Fibroblast of skin of scalp (primary cell): ENCODE results near the gene TOB2.
"Not testable (repeated sequence)": the region's sequence is repeated elsewhere in the genome, so short reads cannot be mapped to it uniquely, and the experiment has no call there.

Source experiments
- DNase-seq: peaks from one replicate; pipeline ENCODE4 v3.0.0-alpha.2; 2013

Gene TOB2

DNA sequence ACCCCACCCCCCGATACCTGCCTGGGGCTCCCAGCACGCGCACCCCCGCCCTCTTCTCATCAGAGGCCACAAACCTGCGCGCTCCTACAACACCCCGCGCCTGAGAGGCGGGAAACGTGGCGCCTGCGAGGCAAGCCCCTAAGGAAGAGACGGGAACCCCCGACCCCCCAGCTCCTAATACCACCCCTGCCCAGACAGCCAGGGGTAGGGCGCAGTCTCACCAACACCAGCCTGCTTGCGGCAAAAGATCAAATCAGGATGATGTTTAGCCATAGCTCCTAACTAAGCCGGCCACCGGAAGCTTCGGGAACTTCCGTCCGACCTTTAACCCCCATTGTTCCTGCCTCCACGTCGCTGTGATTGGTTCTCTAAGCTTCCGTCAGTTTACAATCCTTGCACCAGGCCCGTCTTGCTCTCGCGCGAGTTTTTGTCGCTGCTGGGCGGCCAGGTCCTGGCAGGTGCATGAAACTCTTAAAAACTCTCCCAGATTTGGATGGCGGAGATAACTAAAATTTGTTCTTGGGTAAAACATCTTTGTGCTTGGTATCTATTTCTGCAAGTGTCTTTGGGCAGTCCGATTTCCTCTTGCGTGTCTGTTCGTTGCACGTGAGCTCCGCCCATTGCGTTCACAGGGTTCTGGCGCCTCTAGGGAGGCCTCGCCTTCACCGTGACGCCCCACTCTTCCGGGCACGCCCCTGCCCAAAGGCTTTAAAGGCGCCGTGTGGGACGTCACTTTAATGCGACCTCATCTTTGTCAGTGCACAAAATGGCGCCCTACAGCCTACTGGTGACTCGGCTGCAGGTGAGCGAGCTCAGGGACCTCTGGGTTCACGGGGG, 22.0 kb upstream of the TOB2 start, which contains the start of the genes ACO2 and PHF5A:
Gene ACO2, plus strand, starts transcription at position 737 of the 837 bp plus-strand sequence. Its CDS starts 30 bp downstream, at position 767.
Gene PHF5A, minus strand, starts transcription at position 312 of the 837 bp plus-strand sequence. Its CDS starts 39 bp downstream, at position 273.
- peak; percentile 98 for DNase-seq

DNA sequence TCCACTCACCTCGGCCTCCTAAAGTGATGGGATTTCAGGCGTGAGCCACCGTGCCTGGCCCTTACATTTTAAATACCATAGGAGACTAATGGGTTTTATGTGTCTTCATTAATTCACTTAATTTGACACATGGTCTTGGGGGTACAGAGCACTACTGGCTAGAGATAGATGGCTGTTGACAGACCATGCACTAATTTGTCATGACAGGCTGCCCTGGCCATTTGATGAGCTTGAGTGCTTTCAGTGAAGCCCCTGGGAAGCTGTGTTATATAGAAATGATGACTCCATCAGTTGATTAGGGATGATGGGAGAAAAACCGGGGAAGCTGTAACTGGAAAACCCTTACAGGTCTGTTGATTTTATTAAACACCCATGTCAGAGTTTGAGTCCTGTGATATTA, 15.3 kb upstream of the TOB2 start:
- DNase-seq: no peak

GRCh38 chr22:41460071-41460470, 13.5 kb upstream of the TOB2 start:
- DNase-seq: not testable (repeated sequence)

- DNase-seq: no peak
Observed at GRCh38 chr22:41459431-41459830, 12.8 kb upstream of the TOB2 start.

DNA sequence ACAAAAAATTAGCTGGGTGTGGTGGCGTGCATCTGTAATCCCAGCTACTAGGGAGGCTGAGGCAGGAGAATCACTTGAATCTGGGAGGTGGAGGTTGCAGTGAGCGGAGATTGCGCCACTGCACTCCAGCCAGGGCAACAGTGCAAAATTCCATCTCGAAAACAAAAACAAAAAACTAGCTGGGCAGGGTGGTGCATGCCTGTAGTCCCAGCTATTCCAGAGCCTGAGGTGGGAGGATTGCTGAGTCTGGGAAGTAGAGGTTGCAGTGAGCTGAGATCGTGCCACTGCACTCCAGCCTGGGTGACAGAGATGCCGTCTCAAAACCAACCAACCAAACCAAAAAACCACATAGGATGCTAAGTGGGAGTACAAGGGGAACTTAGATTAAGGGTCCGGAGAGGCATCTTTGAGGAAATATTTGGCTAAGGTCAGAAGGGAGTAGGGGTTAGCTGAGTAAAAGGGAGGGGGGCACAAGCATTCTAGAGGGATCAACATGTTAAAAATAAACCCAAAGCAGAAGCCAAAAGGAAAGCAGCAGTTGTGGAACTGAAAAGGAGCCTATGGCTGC, 11.6 kb upstream of the TOB2 start:
- no peak for DNase-seq

GRCh38 chr22:41448189-41448808, 1.7 kb upstream of the TOB2 start:
- DNase-seq: peak; percentile 100

DNA sequence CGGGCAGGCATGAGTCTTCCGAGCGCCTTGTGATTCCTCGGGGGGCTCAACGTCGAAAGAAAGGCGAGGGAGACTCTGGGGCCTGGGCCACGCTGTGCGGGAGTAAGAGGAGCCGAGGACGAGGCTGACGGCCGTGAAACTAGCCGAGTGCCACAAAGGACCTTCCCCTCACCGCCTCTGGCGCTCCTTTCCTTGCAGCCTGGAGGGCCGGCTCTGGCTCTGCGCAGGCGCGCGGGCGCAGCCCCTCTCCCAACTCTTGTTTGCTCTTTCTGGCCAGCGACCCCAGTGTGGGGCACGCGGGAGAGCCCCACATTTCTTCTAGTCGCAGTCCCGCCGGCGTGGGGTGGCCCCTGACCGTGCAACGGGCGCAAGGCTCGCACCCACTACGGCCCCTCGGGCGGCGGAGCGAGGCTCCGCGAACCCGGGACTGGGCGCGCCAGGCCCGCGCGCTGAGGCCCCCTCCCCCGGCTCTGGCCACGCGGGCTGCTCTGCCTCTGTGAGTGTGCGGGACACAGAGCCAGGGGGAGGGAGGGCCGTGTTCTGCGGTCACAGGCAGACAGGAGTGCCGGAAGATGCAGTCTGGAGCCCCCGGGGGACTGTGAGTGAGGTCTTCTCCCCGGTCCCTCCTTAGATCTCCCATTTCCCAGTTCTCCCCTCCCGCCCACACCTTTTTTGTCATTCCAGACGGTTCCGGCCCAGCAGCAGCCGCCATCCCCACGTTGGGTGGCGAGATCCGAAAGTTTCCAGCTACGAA, 1.0 kb upstream of the TOB2 start:
- DNase-seq: peak; percentile 67

DNA sequence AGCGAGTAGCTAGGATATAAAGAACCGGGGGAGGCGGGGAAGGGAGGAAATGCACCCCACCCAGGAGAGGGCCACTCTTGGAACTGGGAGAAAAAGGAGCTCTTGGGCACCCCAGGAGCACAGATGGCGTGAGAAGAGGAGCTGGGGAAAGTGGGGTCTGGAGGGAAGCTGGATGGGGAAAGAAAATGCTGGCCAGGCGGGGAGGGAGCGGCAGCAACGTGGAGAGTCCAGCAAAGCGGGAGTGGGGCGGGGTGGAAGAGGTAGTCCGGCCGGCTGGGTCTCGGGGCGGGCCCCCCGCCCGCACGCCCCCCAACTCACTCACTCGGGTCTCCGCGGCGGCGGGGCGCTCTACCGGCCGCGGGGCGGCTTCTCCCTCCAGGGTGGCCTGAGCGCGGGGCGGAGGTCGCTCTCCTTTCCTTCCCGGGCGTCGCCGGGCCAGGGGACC, 522 bp downstream of the TOB2 start:
- no peak for DNase-seq

DNA sequence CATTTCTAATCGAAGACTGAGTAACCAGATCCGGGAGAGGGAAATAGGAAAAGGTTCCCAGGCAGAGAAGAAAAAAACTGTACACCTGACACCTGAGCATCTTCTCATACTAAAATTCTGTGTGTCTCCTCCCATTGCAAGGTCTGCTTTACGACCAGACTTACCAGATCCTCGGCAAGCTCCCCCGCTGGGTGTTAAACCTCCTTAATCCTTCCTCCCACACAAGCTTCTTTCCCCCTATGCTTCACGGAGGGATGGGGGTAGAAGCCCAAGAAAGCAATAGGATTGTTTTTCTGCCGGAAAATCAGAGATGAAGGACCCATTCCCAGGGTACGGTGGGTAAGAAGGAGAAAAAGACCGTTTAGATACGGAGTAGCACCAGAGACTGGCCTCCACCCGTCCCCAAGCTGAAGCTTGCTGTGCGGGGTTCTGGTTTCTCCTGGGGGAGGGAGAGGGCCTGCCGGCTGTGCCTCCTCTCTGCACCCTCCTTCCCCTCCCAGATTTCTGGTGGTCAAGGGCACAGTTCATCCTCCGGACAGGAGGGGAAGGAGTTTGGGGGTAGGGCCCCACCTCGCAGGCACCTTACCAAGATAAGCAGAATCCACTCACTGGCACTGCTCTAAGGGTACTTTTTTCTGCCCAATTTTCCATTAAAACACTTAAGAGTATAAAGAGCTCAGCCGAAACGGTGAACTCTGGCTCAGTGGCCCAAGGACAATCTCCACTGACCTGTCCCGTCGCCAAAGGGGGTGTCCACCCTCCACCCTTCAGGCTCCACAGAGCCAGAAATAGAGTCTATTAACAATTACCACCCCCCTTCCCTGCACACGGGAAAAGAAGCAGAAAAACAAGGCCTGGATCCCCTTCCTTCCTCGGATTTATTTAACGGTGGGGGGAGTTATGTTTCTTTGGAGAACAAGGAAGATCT, 1.2 kb downstream of the TOB2 start:
- peak; percentile 36 for DNase-seq

DNA sequence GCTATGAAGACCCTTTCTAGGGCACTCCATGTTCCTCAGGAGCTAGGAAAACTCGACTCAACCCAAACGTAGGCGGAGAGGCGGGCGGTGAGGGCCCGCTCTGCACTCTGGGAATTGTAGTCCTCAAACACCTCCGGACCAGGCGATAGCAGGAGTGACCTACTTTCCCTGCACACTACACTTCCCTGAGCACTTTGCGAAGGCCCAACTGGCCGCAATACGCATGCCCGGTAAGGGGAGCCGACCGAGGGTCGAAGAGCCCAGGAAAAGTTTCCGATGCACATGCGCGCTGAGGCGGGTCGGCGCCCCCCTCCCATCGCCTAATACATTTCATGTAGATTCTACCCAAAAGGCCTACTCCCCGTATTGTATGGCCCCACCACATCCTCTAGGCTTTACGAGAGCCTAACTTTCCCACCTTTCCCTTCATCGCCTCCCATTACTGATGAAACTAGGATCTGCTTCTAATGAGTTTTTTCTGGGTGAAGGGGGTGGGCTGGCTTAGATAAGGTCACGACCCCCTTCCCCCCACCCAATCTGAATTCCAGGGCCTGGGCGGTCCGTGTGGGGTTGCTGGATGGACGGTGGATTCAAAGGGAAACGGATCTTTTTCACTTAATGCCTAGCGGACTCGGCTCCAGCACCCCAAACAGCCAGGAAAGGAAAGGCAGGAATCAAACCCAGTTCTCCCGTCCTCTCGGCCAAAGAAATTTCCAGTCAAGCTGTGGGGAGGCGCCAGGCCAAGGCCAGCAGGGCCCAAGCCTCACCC, 2.1 kb downstream of the TOB2 start:
- peak; percentile 98 for DNase-seq

DNA sequence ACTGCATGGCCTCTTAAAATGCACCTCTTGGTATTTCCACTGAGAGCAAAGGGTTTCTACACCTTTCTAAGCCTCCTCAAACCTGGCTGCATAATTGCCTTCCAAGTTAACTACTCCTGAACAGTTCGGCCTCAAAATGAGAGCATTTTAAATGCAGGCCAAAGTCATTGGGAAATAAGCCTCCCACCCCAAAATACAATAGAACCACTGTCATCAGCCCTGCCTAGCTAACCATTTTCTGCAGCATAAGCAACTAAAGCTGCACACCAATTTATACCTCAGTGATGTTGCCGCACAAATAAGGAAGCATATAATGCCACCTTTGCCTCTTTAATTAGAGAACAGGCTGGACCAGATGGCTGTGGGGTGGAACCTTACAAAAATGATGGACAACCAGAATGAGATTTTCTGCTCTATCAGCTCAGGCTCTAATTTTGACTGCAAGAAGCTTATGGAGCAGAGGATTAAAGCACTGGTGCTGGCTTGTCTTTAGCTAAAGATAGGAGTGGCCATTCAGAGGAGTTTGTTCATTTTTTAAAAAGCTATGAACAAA, 4.3 kb downstream of the TOB2 start:
- no peak for DNase-seq

DNA sequence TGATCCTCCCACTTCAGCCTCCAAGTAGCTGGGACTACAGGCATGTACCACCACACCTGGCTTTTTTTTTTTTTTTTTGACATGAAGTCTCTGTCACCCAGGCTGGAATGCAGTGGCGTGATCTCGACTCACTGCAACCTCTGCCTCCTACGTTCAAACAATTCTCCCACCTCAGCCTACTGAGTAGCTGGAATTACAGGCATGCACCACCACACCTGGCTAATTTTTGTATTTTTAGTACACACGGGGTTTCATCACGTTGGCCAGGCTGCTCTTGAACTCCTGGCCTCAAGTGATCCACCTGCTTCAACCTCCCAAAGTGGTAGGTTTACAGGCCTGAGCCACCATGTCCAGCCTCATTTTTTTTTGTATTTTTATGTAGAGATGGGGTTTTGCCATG, 6.1 kb downstream of the TOB2 start:
- not testable (repeated sequence) for DNase-seq

DNA sequence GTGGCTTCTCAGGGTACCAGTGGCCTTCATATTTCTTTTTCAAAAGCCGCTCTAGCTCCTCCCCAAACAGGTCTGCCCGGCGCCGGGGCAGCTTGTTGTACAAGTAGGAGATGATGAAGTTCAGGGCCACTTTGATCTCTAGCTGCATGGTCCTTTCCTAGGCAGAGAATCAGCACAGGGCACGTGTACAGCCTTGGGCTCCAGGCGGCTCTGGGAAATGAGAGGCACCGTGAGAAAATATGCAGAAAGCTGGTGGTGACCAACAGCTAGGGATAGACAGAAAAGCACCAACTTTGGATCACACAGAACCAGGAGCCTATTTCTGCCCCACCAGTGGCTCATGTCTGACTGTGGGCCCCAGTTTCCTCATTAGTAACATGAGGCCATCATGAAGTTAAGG, 9.4 kb downstream of the TOB2 start:
- DNase-seq: no peak

DNA sequence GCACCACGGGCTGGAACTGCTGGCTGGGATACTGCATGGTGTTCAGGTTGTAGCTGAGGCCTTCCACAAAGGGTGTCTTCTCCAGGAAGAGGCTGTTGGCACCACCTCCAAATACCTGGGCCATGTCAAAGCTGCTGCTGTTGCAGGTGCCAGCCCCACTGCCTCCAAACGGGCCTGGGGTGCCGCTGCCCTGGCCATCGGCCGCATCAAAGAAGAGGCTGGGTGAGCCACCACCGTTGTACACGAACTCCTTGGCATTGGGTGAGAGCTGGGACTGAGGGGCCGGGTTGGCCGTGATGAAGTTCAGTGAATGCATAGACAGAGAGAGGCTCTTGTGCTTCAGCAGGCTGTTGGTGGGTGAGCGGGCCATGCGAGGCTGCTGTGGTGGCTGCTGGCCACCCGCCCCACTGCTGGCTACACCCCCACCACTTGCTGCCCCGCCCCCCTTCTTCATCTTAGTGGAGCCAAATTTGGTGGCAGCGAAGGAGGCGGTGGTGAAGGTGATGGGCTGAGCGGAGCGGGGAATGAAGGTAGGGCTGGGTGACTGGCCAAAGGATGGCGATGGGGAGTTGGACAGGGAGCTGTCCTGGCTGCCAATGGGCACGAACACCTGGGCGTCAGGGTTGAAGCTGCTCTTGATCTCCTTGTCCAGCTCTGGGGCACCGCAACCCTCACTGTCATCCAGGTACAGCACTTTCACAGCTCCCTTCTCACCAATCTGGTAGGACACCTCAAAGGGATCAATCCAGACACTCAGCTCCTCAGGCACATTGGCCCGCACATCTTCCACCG, 10.1 kb downstream of the TOB2 start:
- no peak for DNase-seq

- no peak for DNase-seq
Observed at GRCh38 chr22:41435560-41435959, 11.0 kb downstream of the TOB2 start.

DNA sequence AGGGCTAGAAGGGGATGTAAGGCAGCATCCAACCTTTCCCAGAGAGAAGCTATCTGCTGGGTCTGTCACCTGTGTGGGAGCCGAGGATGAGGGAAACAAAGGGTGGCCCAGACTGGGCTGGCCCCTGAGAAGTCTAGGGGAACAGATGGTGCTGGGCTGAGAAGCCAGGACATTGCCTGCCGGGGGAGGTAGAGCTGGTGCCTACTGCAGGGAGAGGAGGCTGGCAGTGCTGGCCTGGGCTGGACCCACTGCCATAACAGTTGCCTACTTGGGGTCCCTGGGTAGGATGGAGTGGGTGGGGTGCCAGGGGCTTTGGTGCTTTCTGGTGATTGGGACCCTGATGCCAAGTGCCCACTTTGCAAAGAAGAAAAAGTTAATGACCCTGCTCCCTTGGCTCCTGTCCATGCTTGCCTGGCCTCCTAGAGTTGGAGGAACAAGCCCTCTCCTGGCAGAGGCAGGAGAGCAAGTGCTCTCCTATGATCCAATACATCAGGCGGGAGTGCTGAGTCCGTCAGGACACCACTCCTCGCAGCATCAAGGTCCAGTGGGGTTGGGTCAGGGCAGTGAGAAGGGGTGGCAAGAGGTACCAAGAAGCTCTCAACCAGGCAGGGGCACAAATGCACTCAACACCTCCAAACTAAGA, 12.1 kb downstream of the TOB2 start:
- DNase-seq: not testable (repeated sequence)

GRCh38 chr22:41433480-41433879, 13.1 kb downstream of the TOB2 start:
- DNase-seq: not testable (repeated sequence)

GRCh38 chr22:41431656-41432055, 14.9 kb downstream of the TOB2 start:
- no peak for DNase-seq

- DNase-seq: no peak
Observed at GRCh38 chr22:41429951-41430332, 16.7 kb downstream of the TOB2 start.
